Measurements from ENCODE around the gene PTPRU.
"Not testable (repeated sequence)": the region's sequence is repeated elsewhere in the genome, so short reads cannot be mapped to it uniquely, and the experiment has no call there.

The PTPRU gene

GRCh38 chr1:29291756-29292155 lies 55.4 kb downstream of the PTPRU start:
- Histone ChIP-seq H3K27ac (ENCODE audit: low read depth, low read length, severe bottlenecking) (no peak overlapping the region), H3K36me3 (ENCODE audit: control insufficient read depth, insufficient read depth, low read length) (peaks cover 25% of the 10 kb centered on the region)
- WGBS, 2 experiments (ENCODE audit: insufficient coverage in 2 of 2), result 97 to 100% methylated on average over 5 to 10 of the region's 10 CpGs

GRCh38 chr1:29292344-29292743 lies 56.0 kb downstream of the PTPRU start:
- no peak overlapping the region for H3K27ac ChIP-seq (ENCODE audit: low read depth, low read length, severe bottlenecking)
- peaks cover 5% of the 10 kb centered on the region for H3K4me1 ChIP-seq (ENCODE audit: control insufficient read depth, insufficient read depth, low read length, poor library complexity, severe bottlenecking)
- 86% methylated on average over 2 of the region's 3 CpGs; no CpG with 5 or more reads in 1 of the 2 experiments for WGBS, 2 experiments (ENCODE audit: insufficient coverage in 2 of 2)

More at GRCh38 chr1:29291756-29292155, 55.4 kb downstream of the PTPRU start:
- H3K9me3 ChIP-seq (ENCODE audit: control insufficient read depth, low read length), result no peaks in the 10 kb centered on the region
- peaks cover 5% of the 10 kb centered on the region for H3K4me1 ChIP-seq (ENCODE audit: control insufficient read depth, insufficient read depth, low read length, poor library complexity, severe bottlenecking)
- no peak overlapping the region for H3K4me3 ChIP-seq (ENCODE audit: extremely low read depth, insufficient read depth, low read length, poor library complexity, severe bottlenecking)

GRCh38 chr1:29297450-29297849 lies 61.1 kb downstream of the PTPRU start:
- Histone ChIP-seq H3K4me1 (ENCODE audit: control insufficient read depth, insufficient read depth, low read length, poor library complexity, severe bottlenecking) (no peaks in the 10 kb centered on the region), H3K4me3 (ENCODE audit: extremely low read depth, insufficient read depth, low read length, poor library complexity, severe bottlenecking) (no peak overlapping the region), H3K9me3 (ENCODE audit: control insufficient read depth, low read length) (no peaks in the 10 kb centered on the region), H3K27ac (ENCODE audit: low read depth, low read length, severe bottlenecking) (no peak overlapping the region), H3K36me3 (ENCODE audit: control insufficient read depth, insufficient read depth, low read length) (peaks cover 34% of the 10 kb centered on the region)
- 88 to 89% methylated on average over 4 to 5 of the region's 5 CpGs for WGBS, 2 experiments (ENCODE audit: insufficient coverage in 2 of 2)

More at GRCh38 chr1:29292344-29292743, 56.0 kb downstream of the PTPRU start:
- Histone ChIP-seq H3K36me3 (ENCODE audit: control insufficient read depth, insufficient read depth, low read length) (peaks cover 23% of the 10 kb centered on the region), H3K4me3 (ENCODE audit: extremely low read depth, insufficient read depth, low read length, poor library complexity, severe bottlenecking) (no peak overlapping the region), H3K9me3 (ENCODE audit: control insufficient read depth, low read length) (no peaks in the 10 kb centered on the region)

GRCh38 chr1:29298246-29298645 lies 61.9 kb downstream of the PTPRU start:
- WGBS, 2 experiments (ENCODE audit: insufficient coverage in 2 of 2), result 90 to 100% methylated on average over 3 of the region's 4 CpGs
- Histone ChIP-seq H3K36me3 (ENCODE audit: control insufficient read depth, insufficient read depth, low read length) (peaks cover 31% of the 10 kb centered on the region), H3K27ac (ENCODE audit: low read depth, low read length, severe bottlenecking) (no peak overlapping the region), H3K9me3 (ENCODE audit: control insufficient read depth, low read length) (no peaks in the 10 kb centered on the region), H3K4me3 (ENCODE audit: extremely low read depth, insufficient read depth, low read length, poor library complexity, severe bottlenecking) (no peak overlapping the region), H3K4me1 (ENCODE audit: control insufficient read depth, insufficient read depth, low read length, poor library complexity, severe bottlenecking) (no peaks in the 10 kb centered on the region)

GRCh38 chr1:29299446-29299845 lies 63.1 kb downstream of the PTPRU start:
- Histone ChIP-seq H3K4me3 (ENCODE audit: extremely low read depth, insufficient read depth, low read length, poor library complexity, severe bottlenecking) (no peak overlapping the region), H3K9me3 (ENCODE audit: control insufficient read depth, low read length) (no peaks in the 10 kb centered on the region), H3K36me3 (ENCODE audit: control insufficient read depth, insufficient read depth, low read length) (peaks cover 34% of the 10 kb centered on the region), H3K4me1 (ENCODE audit: control insufficient read depth, insufficient read depth, low read length, poor library complexity, severe bottlenecking) (no peaks in the 10 kb centered on the region), H3K27ac (ENCODE audit: low read depth, low read length, severe bottlenecking) (no peak overlapping the region)
- 90% methylated on average over 4 of the region's 4 CpGs for WGBS, 2 experiments (ENCODE audit: insufficient coverage in 2 of 2)

GRCh38 chr1:29301732-29302131 lies 65.4 kb downstream of the PTPRU start:
- WGBS, 2 experiments (ENCODE audit: insufficient coverage in 2 of 2), result 84 to 95% methylated on average over 3 of the region's 6 CpGs
- H3K4me3 ChIP-seq (ENCODE audit: extremely low read depth, insufficient read depth, low read length, poor library complexity, severe bottlenecking); H3K9me3 ChIP-seq (ENCODE audit: control insufficient read depth, low read length); H3K4me1 ChIP-seq (ENCODE audit: control insufficient read depth, insufficient read depth, low read length, poor library complexity, severe bottlenecking); H3K27ac ChIP-seq (ENCODE audit: low read depth, low read length, severe bottlenecking): not testable (repeated sequence)
- H3K36me3 ChIP-seq (ENCODE audit: control insufficient read depth, insufficient read depth, low read length), result peaks cover 44% of the 10 kb centered on the region

- H3K9me3 ChIP-seq (ENCODE audit: control insufficient read depth, low read length), result no peaks in the 10 kb centered on the region
- peaks cover 46% of the 10 kb centered on the region for H3K36me3 ChIP-seq (ENCODE audit: control insufficient read depth, insufficient read depth, low read length)
- no peak overlapping the region for H3K27ac ChIP-seq (ENCODE audit: low read depth, low read length, severe bottlenecking)
- H3K4me1 ChIP-seq (ENCODE audit: control insufficient read depth, insufficient read depth, low read length, poor library complexity, severe bottlenecking), result no peaks in the 10 kb centered on the region
- 90 to 93% methylated on average over 19 to 21 of the region's 28 CpGs for WGBS, 2 experiments (ENCODE audit: insufficient coverage in 2 of 2)
- no peak overlapping the region for H3K4me3 ChIP-seq (ENCODE audit: extremely low read depth, insufficient read depth, low read length, poor library complexity, severe bottlenecking)
These were observed 67.1 kb downstream of the PTPRU start for GRCh38 chr1:29303201-29304024.

- Histone ChIP-seq H3K4me3 (ENCODE audit: extremely low read depth, insufficient read depth, low read length, poor library complexity, severe bottlenecking) (no peak overlapping the region), H3K27ac (ENCODE audit: low read depth, low read length, severe bottlenecking) (no peak overlapping the region), H3K4me1 (ENCODE audit: control insufficient read depth, insufficient read depth, low read length, poor library complexity, severe bottlenecking) (no peaks in the 10 kb centered on the region), H3K36me3 (ENCODE audit: control insufficient read depth, insufficient read depth, low read length) (peaks cover 44% of the 10 kb centered on the region), H3K9me3 (ENCODE audit: control insufficient read depth, low read length) (no peaks in the 10 kb centered on the region)
- 92 to 95% methylated on average over 7 to 8 of the region's 8 CpGs for WGBS, 2 experiments (ENCODE audit: insufficient coverage in 2 of 2)
These were observed 67.8 kb downstream of the PTPRU start for GRCh38 chr1:29304025-29304684.

- no peak overlapping the region for H3K4me3 ChIP-seq (ENCODE audit: extremely low read depth, insufficient read depth, low read length, poor library complexity, severe bottlenecking)
- 84 to 89% methylated on average over 5 to 7 of the region's 7 CpGs for WGBS, 2 experiments (ENCODE audit: insufficient coverage in 2 of 2)
- H3K27ac ChIP-seq (ENCODE audit: low read depth, low read length, severe bottlenecking), result no peak overlapping the region
- peaks cover 29% of the 10 kb centered on the region for H3K36me3 ChIP-seq (ENCODE audit: control insufficient read depth, insufficient read depth, low read length)
- no peaks in the 10 kb centered on the region for H3K4me1 ChIP-seq (ENCODE audit: control insufficient read depth, insufficient read depth, low read length, poor library complexity, severe bottlenecking)
- no peaks in the 10 kb centered on the region for H3K9me3 ChIP-seq (ENCODE audit: control insufficient read depth, low read length)
These were observed 69.6 kb downstream of the PTPRU start for GRCh38 chr1:29305943-29306342.

GRCh38 chr1:29306471-29307140 lies 70.3 kb downstream of the PTPRU start:
- Histone ChIP-seq H3K36me3 (ENCODE audit: control insufficient read depth, insufficient read depth, low read length) (peaks cover 30% of the 10 kb centered on the region), H3K27ac (ENCODE audit: low read depth, low read length, severe bottlenecking) (no peak overlapping the region), H3K4me3 (ENCODE audit: extremely low read depth, insufficient read depth, low read length, poor library complexity, severe bottlenecking) (no peak overlapping the region), H3K9me3 (ENCODE audit: control insufficient read depth, low read length) (no peaks in the 10 kb centered on the region), H3K4me1 (ENCODE audit: control insufficient read depth, insufficient read depth, low read length, poor library complexity, severe bottlenecking) (no peaks in the 10 kb centered on the region)
- 94 to 98% methylated on average over 6 to 9 of the region's 10 CpGs for WGBS, 2 experiments (ENCODE audit: insufficient coverage in 2 of 2)

All from mesodermal cell (in vitro differentiated cells).